GM19023 (cell line): ENCODE results near the gene TXNRD3.

Experiments
- ATAC-seq: cut with Tn5 transposase; IDR thresholded peaks from one replicate; pipeline ENCODE4 v1.9.1; 2021; ENCODE audit warnings: mild to moderate bottlenecking, moderate library complexity; ENCODE audit not compliant: unreplicated experiment

Gene TXNRD3

GRCh38 chr3:126672340-126672739, 17.4 kb upstream of the TXNRD3 start:
- ATAC-seq, result no peak

GRCh38 chr3:126671521-126671920, 16.6 kb upstream of the TXNRD3 start:
- ATAC-seq, result no peak

- ATAC-seq, result no peak
Measured at GRCh38 chr3:126668450-126669401, 13.8 kb upstream of the TXNRD3 start.

- no peak for ATAC-seq
Measured at GRCh38 chr3:126667631-126668449, 12.9 kb upstream of the TXNRD3 start.

GRCh38 chr3:126666658-126667528, 12.0 kb upstream of the TXNRD3 start:
- no peak for ATAC-seq

GRCh38 chr3:126665959-126666657, 11.2 kb upstream of the TXNRD3 start:
- no peak for ATAC-seq

- no peak for ATAC-seq
Measured at GRCh38 chr3:126665221-126665936, 10.5 kb upstream of the TXNRD3 start.

- ATAC-seq, result no peak
Measured at GRCh38 chr3:126664591-126665214, 9.8 kb upstream of the TXNRD3 start.

- ATAC-seq, result no peak
Measured at GRCh38 chr3:126663750-126664149, 8.8 kb upstream of the TXNRD3 start.

- no peak for ATAC-seq
Measured at GRCh38 chr3:126663257-126663656, 8.3 kb upstream of the TXNRD3 start.

GRCh38 chr3:126661532-126662364, 6.8 kb upstream of the TXNRD3 start:
- ATAC-seq, result no peak

GRCh38 chr3:126659915-126660886, 5.3 kb upstream of the TXNRD3 start:
- no peak for ATAC-seq

GRCh38 chr3:126658584-126658983, 3.7 kb upstream of the TXNRD3 start:
- no peak for ATAC-seq

GRCh38 chr3:126657901-126658300, 3.0 kb upstream of the TXNRD3 start:
- no peak for ATAC-seq

GRCh38 chr3:126656371-126657134, 1.6 kb upstream of the TXNRD3 start:
- ATAC-seq, result no peak

GRCh38 chr3:126655887-126656286, 963 bp upstream of the TXNRD3 start:
- no peak for ATAC-seq
